Thoracic aorta (tissue), 2 donors: Measurements from ENCODE around the gene APOF. TPM values are rescaled to one million over a fixed set of nuclear protein-coding genes. Genes with fewer than 3 reads are reported as not detected.
"Not testable (repeated sequence)": the region's sequence is repeated elsewhere in the genome, so short reads cannot be mapped to it uniquely, and the experiment has no call there.

Source experiments
- ATAC-seq: fragments of 150-250 bp; one replicate; pipeline ENCODE4 v1.8.0; 2017; ENCODE audit warnings: low read depth; ENCODE audit not compliant: insufficient number of reproducible peaks, low FRiP score
- DNase-seq: peaks from one replicate; pipeline ENCODE4 v3.0.0-alpha.2; 2020; ENCODE audit warnings: low spot score
- H3K27ac ChIP-seq, 2 donors: fragments of 200-600 bp; sonication (generic); 1 replicate in 1 of 2; 2 replicates in 1 of 2; pipeline ENCODE4 v1.5.1; 2016; ENCODE audit warnings: mild to moderate bottlenecking in 2 of 2, moderate library complexity in 2 of 2
- H3K27me3 ChIP-seq: fragments of 200-600 bp; sonication (generic); replicated peaks from 2 replicates; pipeline ENCODE4 v1.6.0; 2016; ENCODE audit warnings: mild to moderate bottlenecking; ENCODE audit not compliant: insufficient read depth
- H3K36me3 ChIP-seq: fragments of 200-600 bp; sonication (generic); one replicate; pipeline ENCODE4 v1.5.1; 2016
- H3K4me1 ChIP-seq, 2 donors: fragments of 200-600 bp; sonication (generic); 1 replicate in 1 of 2; 2 replicates in 1 of 2; pipeline versions ENCODE4 v1.5.1 to v1.6.0; 2016; ENCODE audit warnings: low read depth in 2 of 2, mild to moderate bottlenecking in 1 of 2; ENCODE audit not compliant: control insufficient read depth in 1 of 2
- H3K4me3 ChIP-seq: fragments of 200-600 bp; sonication (generic); 2 replicates; pipeline ENCODE4 v1.5.1; 2016; ENCODE audit warnings: mild to moderate bottlenecking
- H3K9me3 ChIP-seq: fragments of 200-600 bp; sonication (generic); 2 replicates; pipeline ENCODE4 v1.5.1; 2016
- CTCF ChIP-seq: fragments of 200-600 bp; sonication (generic); IDR thresholded peaks from one replicate; pipeline ENCODE4 v1.5.1; 2019; ENCODE audit warnings: antibody characterized with exemption
- total RNA-seq, 2 donors: library from RNA; depleted of rRNA; stranded (reverse); fragments of >200 nt; gene quantifications; one replicate each; pipeline versions ENCODE4 v1.1.0 to v1.2.3, GENCODE V29; 2016

Gene APOF
- total RNA-seq, 2 donors from 2014 or later, result not detected

GRCh38 chr12:56359851-56360767 is 2.5 kb downstream of the APOF start, which contains the start of gene STAT2:
Gene STAT2 (minus strand): TSS chr12:56360107. CDS start chr12:56356571, 3,536 bp downstream.
- Histone ChIP-seq H3K27me3 (no peaks in the 10 kb centered on the region), H3K36me3 (peaks cover 13% of the 10 kb centered on the region), H3K4me1 (peaks cover 10 to 29% of the 10 kb centered on the region in 2 donors), H3K9me3 (no peaks in the 10 kb centered on the region), H3K27ac (peak within 1 kb of the TSS; percentile 83), H3K4me3 (peak within 1 kb of the TSS; percentile 91)
- no peak for TF ChIP-seq CTCF
- peak; percentile 100 for ATAC-seq
- DNase-seq, result peak; percentile 96

GRCh38 chr12:56358836-56359532 is 3.7 kb downstream of the APOF start:
- DNase-seq, result no peak
- Histone ChIP-seq H3K4me1 (peaks cover 10 to 29% of the 10 kb centered on the region in 2 donors), H3K27ac (peak overlapping the region; percentile 78 to 83), H3K27me3 (no peaks in the 10 kb centered on the region), H3K4me3 (peak overlapping the region; percentile 91), H3K36me3 (peaks cover 24% of the 10 kb centered on the region), H3K9me3 (no peaks in the 10 kb centered on the region)
- no peak for ATAC-seq
- no peak for TF ChIP-seq CTCF

- no peak for ATAC-seq
- Histone ChIP-seq H3K4me3 (no peak overlapping the region), H3K4me1 (no peaks in the 10 kb centered on the region), H3K9me3 (no peaks in the 10 kb centered on the region), H3K36me3 (peaks cover 80% of the 10 kb centered on the region), H3K27ac (no peak overlapping the region), H3K27me3 (no peaks in the 10 kb centered on the region)
- no peak for DNase-seq
- TF ChIP-seq CTCF, result no peak
These were observed 11.3 kb downstream of the APOF start for GRCh38 chr12:56351325-56351724.

- Histone ChIP-seq H3K27me3 (no peaks in the 10 kb centered on the region), H3K9me3 (no peaks in the 10 kb centered on the region), H3K4me1 (no peaks in the 10 kb centered on the region), H3K27ac (no peak overlapping the region), H3K4me3 (no peak overlapping the region), H3K36me3 (peaks cover 80% of the 10 kb centered on the region)
- ATAC-seq, result no peak
- DNase-seq, result no peak
- TF ChIP-seq CTCF, result no peak
These were observed 12.0 kb downstream of the APOF start for GRCh38 chr12:56350662-56351061.

- H3K4me1 ChIP-seq, result no peaks in the 10 kb centered on the region
- ATAC-seq (no peak), DNase-seq (no peak)
- H3K27me3 ChIP-seq, result no peaks in the 10 kb centered on the region
- H3K27ac ChIP-seq, result no peak overlapping the region
- TF ChIP-seq CTCF, result no peak
- H3K9me3 ChIP-seq, result no peaks in the 10 kb centered on the region
- H3K36me3 ChIP-seq, result peaks cover 72% of the 10 kb centered on the region
- no peak overlapping the region for H3K4me3 ChIP-seq
These were observed 13.9 kb downstream of the APOF start for GRCh38 chr12:56348776-56349175.

- H3K27me3 ChIP-seq, H3K27ac ChIP-seq, H3K4me1 ChIP-seq, ATAC-seq, H3K9me3 ChIP-seq, DNase-seq, H3K4me3 ChIP-seq: not testable (repeated sequence)
- peaks cover 74% of the 10 kb centered on the region for H3K36me3 ChIP-seq
These were observed 15.4 kb downstream of the APOF start for GRCh38 chr12:56347255-56347654.
